Measurements from ENCODE around the gene TECTB. TPM values are rescaled to one million over a fixed set of nuclear protein-coding genes. Genes with fewer than 3 reads are reported as not detected.
"Not testable (repeated sequence)": the region's sequence is repeated elsewhere in the genome, so short reads cannot be mapped to it uniquely, and the experiment has no call there.

The TECTB gene
- total RNA-seq, 1 experiment from 2014 or later = not detected

GRCh38 chr10:112249722-112250121 lies 33.5 kb upstream of the TECTB start:
- Histone ChIP-seq H3K9me3 (ENCODE audit: control insufficient read depth, insufficient read depth, low read depth, low read length) (peaks cover 5% of the 10 kb centered on the region; the same call in 1 of the 2 replicates), H3K27ac (ENCODE audit: low read length) (no peak overlapping the region), H3K27me3 (ENCODE audit: control insufficient read depth, insufficient read depth, low read length) (no peaks in the 10 kb centered on the region), H3K4me3 (ENCODE audit: low read depth in 2 of 2, low read length in 2 of 2) (no peak overlapping the region), H3K36me3 (ENCODE audit: control insufficient read depth, insufficient read depth, low read length) (no peaks in the 10 kb centered on the region), H3K4me1 (ENCODE audit: control insufficient read depth, insufficient read depth, low read length) (no peaks in the 10 kb centered on the region)
- no peak for ATAC-seq
- in situ Hi-C loops (cut with HindIII; ENCODE audit: low pct_unique_long_range_greater_than_20kb, low sequenced_read_pairs) (no loop called here), intact Hi-C loops (cut with micrococcal nuclease; ENCODE audit: unreplicated experiment) (no loop called here)
- CTCF ChIA-PET = no interaction called here
- BruUV-seq (replicated peaks) = no TSS peak
- POLR2A ChIA-PET = no interaction called here
- no peak for DNase-seq (ENCODE audit: low read depth, low spot score)
- no peak for TF ChIP-seq SIN3A (IDR thresholded peaks at IDR 0.05; ENCODE audit: borderline replicate concordance, insufficient read depth, low read depth, low read length)
- TF ChIP-seq TCF7L2 (IDR thresholded peaks at IDR 0.05; ENCODE audit: low read depth, low read length) = no peak
- TF ChIP-seq REST (IDR thresholded peaks at IDR 0.05; ENCODE audit: insufficient read depth in 1 of 2, low read depth in 2 of 2, low read length in 1 of 2) = no peak
- no peak for TF ChIP-seq CTCF (IDR thresholded peaks at IDR 0.05)
- TF ChIP-seq POLR2AphosphoS5 (IDR thresholded peaks at IDR 0.05; ENCODE audit: low read depth, low read length) = no peak

- H3K36me3 ChIP-seq (ENCODE audit: control insufficient read depth, insufficient read depth, low read length) = no peaks in the 10 kb centered on the region
- no peak overlapping the region for H3K27ac ChIP-seq (ENCODE audit: low read length)
- no peak overlapping the region for H3K4me3 ChIP-seq (ENCODE audit: low read depth in 2 of 2, low read length in 2 of 2)
- no TSS peak for BruUV-seq (replicated peaks)
- ChIA-PET POLR2A (no interaction called here), CTCF (no interaction called here)
- no peak for ATAC-seq
- no peaks in the 10 kb centered on the region for H3K4me1 ChIP-seq (ENCODE audit: control insufficient read depth, insufficient read depth, low read length)
- intact Hi-C loops (cut with micrococcal nuclease; ENCODE audit: unreplicated experiment) (no loop called here), in situ Hi-C loops (cut with HindIII; ENCODE audit: low pct_unique_long_range_greater_than_20kb, low sequenced_read_pairs) (no loop called here)
- TF ChIP-seq REST (IDR thresholded peaks at IDR 0.05; ENCODE audit: insufficient read depth in 1 of 2, low read depth in 2 of 2, low read length in 1 of 2) (no peak), SIN3A (IDR thresholded peaks at IDR 0.05; ENCODE audit: borderline replicate concordance, insufficient read depth, low read depth, low read length) (no peak), CTCF (IDR thresholded peaks at IDR 0.05) (no peak), TCF7L2 (IDR thresholded peaks at IDR 0.05; ENCODE audit: low read depth, low read length) (no peak), POLR2AphosphoS5 (IDR thresholded peaks at IDR 0.05; ENCODE audit: low read depth, low read length) (no peak)
- no peaks in the 10 kb centered on the region for H3K27me3 ChIP-seq (ENCODE audit: control insufficient read depth, insufficient read depth, low read length)
- DNase-seq (ENCODE audit: low read depth, low spot score) = no peak
- H3K9me3 ChIP-seq (ENCODE audit: control insufficient read depth, insufficient read depth, low read depth, low read length) = peaks cover 5% of the 10 kb centered on the region; the same call in 1 of the 2 replicates
These were observed 32.6 kb upstream of the TECTB start for GRCh38 chr10:112250555-112250954.

- intact Hi-C loops (cut with micrococcal nuclease; ENCODE audit: unreplicated experiment); DNase-seq (ENCODE audit: low read depth, low spot score); H3K9me3 ChIP-seq (ENCODE audit: control insufficient read depth, insufficient read depth, low read depth, low read length); H3K27ac ChIP-seq (ENCODE audit: low read length); H3K4me3 ChIP-seq (ENCODE audit: low read depth in 2 of 2, low read length in 2 of 2); in situ Hi-C loops (cut with HindIII; ENCODE audit: low pct_unique_long_range_greater_than_20kb, low sequenced_read_pairs); H3K4me1 ChIP-seq (ENCODE audit: control insufficient read depth, insufficient read depth, low read length); BruUV-seq (replicated peaks); CTCF ChIA-PET; H3K27me3 ChIP-seq (ENCODE audit: control insufficient read depth, insufficient read depth, low read length); H3K36me3 ChIP-seq (ENCODE audit: control insufficient read depth, insufficient read depth, low read length); POLR2A ChIA-PET; ATAC-seq: not testable (repeated sequence)
These were observed 32.0 kb upstream of the TECTB start for GRCh38 chr10:112251238-112251637.

All from Panc1 (cell line).